Body of pancreas (tissue), 4 donors: ENCODE results near the gene ERCC3.
"Not testable (repeated sequence)": the region's sequence is repeated elsewhere in the genome, so short reads cannot be mapped to it uniquely, and the experiment has no call there.

ENCODE experiments used
- CTCF ChIP-seq, 7 experiments: fragments of 450-650 bp in 4 of 7; fragments of 200-600 bp in 3 of 7; sonication (generic) in 3 of 7; IDR thresholded peaks; one replicate each; pipeline ENCODE4 v1.5.1; 2016 to 2019; ENCODE audit warnings: antibody characterized with exemption in 7 of 7
- POLR2A ChIP-seq, 3 donors: fragments of 450-650 bp; IDR thresholded peaks; one replicate each; pipeline ENCODE4 v1.6.1; 2016; ENCODE audit warnings: antibody characterized with exemption in 3 of 3, mild to moderate bottlenecking in 2 of 3

GRCh38 chr2:127237768-127238167 lies 56.2 kb downstream of the ERCC3 start:
- TF ChIP-seq CTCF, POLR2A (IDR thresholded peaks at IDR 0.05): not testable (repeated sequence)
